GM19193 (cell line): Measurements from ENCODE around the gene GRIK2.

ENCODE experiments used
- POLR2A ChIP-seq: IDR thresholded peaks from 4 replicates; pipeline ENCODE4 v1.6.1; 2011; ENCODE audit not compliant: insufficient read depth, insufficient read length; ENCODE audit errors: extremely low read depth

Gene GRIK2

GRCh38 chr6:101853231-101854085, 459.9 kb downstream of the GRIK2 start:
- no peak for TF ChIP-seq POLR2A

- no peak for TF ChIP-seq POLR2A
These were observed 482.9 kb downstream of the GRIK2 start for GRCh38 chr6:101876431-101876830.

GRCh38 chr6:101878554-101879276, 485.2 kb downstream of the GRIK2 start:
- TF ChIP-seq POLR2A: no peak

GRCh38 chr6:101879782-101880181, 486.3 kb downstream of the GRIK2 start:
- TF ChIP-seq POLR2A: no peak

- no peak for TF ChIP-seq POLR2A
These were observed 490.0 kb downstream of the GRIK2 start for GRCh38 chr6:101883505-101883904.

- no peak for TF ChIP-seq POLR2A
These were observed 494.0 kb downstream of the GRIK2 start for GRCh38 chr6:101887532-101887931.

GRCh38 chr6:101907356-101908217, 514.1 kb downstream of the GRIK2 start:
- no peak for TF ChIP-seq POLR2A

GRCh38 chr6:101909366-101909765, 515.9 kb downstream of the GRIK2 start:
- TF ChIP-seq POLR2A: no peak

- TF ChIP-seq POLR2A: no peak
These were observed 518.8 kb downstream of the GRIK2 start for GRCh38 chr6:101912311-101912710.

- no peak for TF ChIP-seq POLR2A
These were observed 525.0 kb downstream of the GRIK2 start for GRCh38 chr6:101918471-101918870.

- no peak for TF ChIP-seq POLR2A
These were observed 528.4 kb downstream of the GRIK2 start for GRCh38 chr6:101921829-101922450.

GRCh38 chr6:101926149-101926925, 532.8 kb downstream of the GRIK2 start:
- no peak for TF ChIP-seq POLR2A

GRCh38 chr6:101931766-101932165, 538.3 kb downstream of the GRIK2 start:
- no peak for TF ChIP-seq POLR2A

GRCh38 chr6:101932704-101933103, 539.2 kb downstream of the GRIK2 start:
- no peak for TF ChIP-seq POLR2A
